Thyroid gland (tissue), 4 donors: ENCODE measurements around the gene BBS9. TPM values are rescaled to one million over a fixed set of nuclear protein-coding genes. Genes with fewer than 3 reads are reported as not detected.

ENCODE experiments used
- DNase-seq, 2 donors: peaks; one replicate each; pipeline ENCODE4 v3.0.0-alpha.2; 2019
- H3K27ac ChIP-seq, 3 donors: fragments of 200-600 bp; sonication (generic); 1 replicate in 2 of 3; 2 replicates in 1 of 3; pipeline ENCODE4 v1.5.1; 2016 to 2019; ENCODE audit warnings: mild to moderate bottlenecking in 1 of 3, moderate library complexity in 1 of 3
- H3K27me3 ChIP-seq: fragments of 200-600 bp; sonication (generic); one replicate; pipeline ENCODE4 v1.5.1; 2019
- H3K36me3 ChIP-seq, 2 donors: fragments of 200-600 bp; sonication (generic); one replicate each; pipeline ENCODE4 v1.5.1; 2016 to 2019
- H3K4me1 ChIP-seq, 2 donors: fragments of 200-600 bp; sonication (generic); one replicate each; pipeline ENCODE4 v1.5.1; 2017 to 2019
- H3K4me3 ChIP-seq, 3 donors: fragments of 200-600 bp; sonication (generic); replicated peaks in 1 of 3; 1 replicate in 2 of 3; 2 replicates in 1 of 3; pipeline ENCODE4 v1.5.1; 2016; ENCODE audit warnings: mild to moderate bottlenecking in 1 of 3
- H3K9me3 ChIP-seq: fragments of 200-600 bp; sonication (generic); one replicate; pipeline ENCODE4 v1.5.1; 2017
- CTCF ChIP-seq, 6 experiments: fragments of 200-600 bp in 3 of 6; fragments of 450-650 bp in 3 of 6; sonication (generic) in 3 of 6; IDR thresholded peaks; one replicate each; pipeline ENCODE4 v1.5.1; 2016 to 2019; ENCODE audit warnings: antibody characterized with exemption in 6 of 6, mild to moderate bottlenecking in 2 of 6, inconsistent platforms in 1 of 6, moderate library complexity in 1 of 6
- POLR2A ChIP-seq, 2 donors: fragments of 450-650 bp; IDR thresholded peaks; one replicate each; pipeline ENCODE4 v1.6.1; 2017; ENCODE audit warnings: antibody characterized with exemption in 2 of 2, mild to moderate bottlenecking in 2 of 2, moderate library complexity in 1 of 2
- WGBS, 2 donors: methylation state at CpG; one replicate each; pipeline ENCODE4 v1.1.5; 2017; 5-methylcytosine and 5-hydroxymethylcytosine counted together
- intact Hi-C: fragments of 100-400 bp; cut with DNase I; formaldehyde crosslinking; loops from one replicate; pipeline ENCODE4 v1.15.1; 2023
- total RNA-seq, 4 donors: library from RNA; depleted of rRNA; stranded (reverse); fragments of >200 nt; gene quantifications; one replicate each; pipeline ENCODE4 v1.2.3, GENCODE V29; 2016

Gene BBS9
- total RNA-seq, 4 donors from 2014 or later, result 59.2 to 84.8 (median 73.1) TPM

- intact Hi-C loops, result no loop called here
- no peaks in the 10 kb centered on the region for H3K36me3 ChIP-seq
- H3K4me3 ChIP-seq, result no peak overlapping the region
- no peaks in the 10 kb centered on the region for H3K9me3 ChIP-seq
- WGBS, 2 donors, result 84 to 97% methylated on average over 1 of the region's 1 CpG
- no peak for DNase-seq
- no peaks in the 10 kb centered on the region for H3K4me1 ChIP-seq
- TF ChIP-seq POLR2A (IDR thresholded peaks at IDR 0.05) (no peak), CTCF (IDR thresholded peaks at IDR 0.05) (no peak)
- H3K27me3 ChIP-seq, result no peaks in the 10 kb centered on the region
- no peak overlapping the region for H3K27ac ChIP-seq
Measured at GRCh38 chr7:33582104-33582503, 452.7 kb downstream of the BBS9 start.

DNA sequence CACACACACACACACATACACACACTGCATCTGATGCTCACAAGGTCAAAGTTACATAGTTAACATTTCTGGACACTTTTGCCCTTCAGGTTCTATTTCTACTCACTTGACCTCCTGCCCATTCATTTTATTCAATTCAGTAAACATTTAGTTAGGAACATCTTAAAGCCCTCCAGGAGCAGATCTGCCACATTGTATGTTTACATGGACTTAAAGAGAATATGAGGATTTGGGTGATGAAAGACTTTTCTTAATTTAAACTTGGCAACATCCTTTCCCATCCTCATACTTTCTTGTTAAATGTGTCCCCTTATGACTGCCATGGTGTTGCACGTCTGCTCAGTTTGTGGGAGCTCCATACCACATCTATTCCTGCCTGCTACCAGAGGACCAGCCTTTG lies 453.2 kb downstream of the BBS9 start:
- H3K9me3 ChIP-seq, result no peaks in the 10 kb centered on the region
- no peak for DNase-seq
- no peak overlapping the region for H3K4me3 ChIP-seq
- no peak for TF ChIP-seq POLR2A (IDR thresholded peaks at IDR 0.05)
- no peak for TF ChIP-seq CTCF (IDR thresholded peaks at IDR 0.05)
- H3K4me1 ChIP-seq, result no peaks in the 10 kb centered on the region
- 97 to 98% methylated on average over 1 of the region's 1 CpG for WGBS, 2 donors
- H3K27me3 ChIP-seq, result no peaks in the 10 kb centered on the region
- intact Hi-C loops, result no loop called here
- H3K36me3 ChIP-seq, result no peaks in the 10 kb centered on the region
- no peak overlapping the region for H3K27ac ChIP-seq

DNA sequence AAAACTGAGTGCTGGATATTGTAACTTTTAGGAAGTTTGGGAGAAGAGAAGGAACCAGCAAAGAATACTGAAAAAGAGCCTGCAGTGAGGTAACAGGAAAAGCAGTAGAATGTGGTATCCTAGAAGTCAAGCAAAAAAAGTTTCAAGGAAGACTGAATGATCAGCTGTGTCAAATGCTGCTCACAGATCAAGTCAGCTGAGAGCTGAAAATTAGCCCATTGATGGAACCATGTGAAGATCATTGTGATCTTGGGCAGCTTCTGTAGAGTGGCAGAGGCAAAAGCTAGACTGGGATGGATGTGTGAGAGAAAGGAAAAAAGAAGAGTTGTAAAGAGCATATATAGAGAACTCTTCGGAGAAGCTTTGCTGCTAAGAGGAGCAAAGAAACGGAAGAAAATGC lies 460.5 kb downstream of the BBS9 start:
- intact Hi-C loops, result no loop called here
- Histone ChIP-seq H3K9me3 (no peaks in the 10 kb centered on the region), H3K27ac (no peak overlapping the region), H3K4me3 (no peak overlapping the region), H3K4me1 (no peaks in the 10 kb centered on the region), H3K27me3 (no peaks in the 10 kb centered on the region), H3K36me3 (no peaks in the 10 kb centered on the region)
- no peak for TF ChIP-seq CTCF (IDR thresholded peaks at IDR 0.05)
- no peak for TF ChIP-seq POLR2A (IDR thresholded peaks at IDR 0.05)
- WGBS, 2 donors, result 96% methylated on average over 2 of the region's 2 CpGs
- DNase-seq, result no peak

DNA sequence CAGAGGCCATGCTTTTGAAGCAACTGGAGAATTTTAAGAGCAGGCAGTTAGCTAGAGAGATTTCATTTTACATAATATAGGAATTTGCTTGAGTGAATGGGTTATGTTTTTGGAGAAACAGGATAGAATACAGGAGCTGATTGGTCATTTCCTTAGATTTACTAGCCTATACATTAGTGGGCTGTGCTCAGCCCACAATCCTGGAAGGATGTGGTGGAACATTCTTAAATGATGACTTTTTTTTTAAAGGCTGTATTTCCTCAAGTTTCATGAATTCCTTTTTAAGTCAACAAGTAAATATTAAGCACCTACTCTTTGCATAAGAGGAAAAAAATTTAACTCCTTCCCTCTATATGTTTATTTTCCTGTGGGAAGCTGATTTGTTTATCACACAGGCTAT lies 461.6 kb downstream of the BBS9 start:
- intact Hi-C loops, result no loop called here
- H3K4me1 ChIP-seq, result no peaks in the 10 kb centered on the region
- TF ChIP-seq CTCF (IDR thresholded peaks at IDR 0.05) (no peak), POLR2A (IDR thresholded peaks at IDR 0.05) (no peak)

DNA sequence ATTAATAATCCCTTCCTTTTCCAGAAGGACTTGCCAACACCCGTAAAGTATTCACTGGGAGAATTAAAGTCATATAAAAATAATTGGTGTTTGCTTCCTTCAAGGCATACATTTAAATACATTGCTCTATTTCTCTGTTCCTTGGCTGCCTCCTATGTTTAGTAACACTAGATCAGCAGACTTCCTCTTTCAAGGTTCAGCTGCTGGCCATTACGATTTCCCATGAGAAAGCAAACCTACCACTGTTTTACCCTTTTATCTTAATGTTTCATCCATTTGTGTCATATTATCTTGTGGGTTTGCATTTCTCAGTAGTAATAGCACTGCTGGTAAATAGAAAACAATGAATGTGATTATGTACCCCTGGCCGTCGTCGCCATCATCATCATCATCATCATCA lies 462.1 kb downstream of the BBS9 start:
- H3K4me1 ChIP-seq, result no peaks in the 10 kb centered on the region
- H3K27me3 ChIP-seq, result no peaks in the 10 kb centered on the region
- H3K36me3 ChIP-seq, result no peaks in the 10 kb centered on the region
- no peak for DNase-seq
- TF ChIP-seq POLR2A (IDR thresholded peaks at IDR 0.05) (no peak), CTCF (IDR thresholded peaks at IDR 0.05) (no peak)
- H3K4me3 ChIP-seq, result no peak overlapping the region
- 87 to 91% methylated on average over 5 of the region's 5 CpGs for WGBS, 2 donors
- intact Hi-C loops, result no loop called here
- no peaks in the 10 kb centered on the region for H3K9me3 ChIP-seq
- H3K27ac ChIP-seq, result no peak overlapping the region

More for the DNA sequence above, 461.6 kb downstream of the BBS9 start:
- Histone ChIP-seq H3K9me3 (no peaks in the 10 kb centered on the region), H3K27ac (no peak overlapping the region), H3K27me3 (no peaks in the 10 kb centered on the region), H3K36me3 (no peaks in the 10 kb centered on the region), H3K4me3 (no peak overlapping the region)
- DNase-seq, result no peak
